ENCODE data around the gene NCKAP5. TPM values are rescaled to one million over a fixed set of nuclear protein-coding genes. Genes with fewer than 3 reads are reported as not detected.

NCKAP5 gene
- total RNA-seq, 4 donors from 2014 or later: 0.03 to 0.55 (median 0.33) TPM

DNA sequence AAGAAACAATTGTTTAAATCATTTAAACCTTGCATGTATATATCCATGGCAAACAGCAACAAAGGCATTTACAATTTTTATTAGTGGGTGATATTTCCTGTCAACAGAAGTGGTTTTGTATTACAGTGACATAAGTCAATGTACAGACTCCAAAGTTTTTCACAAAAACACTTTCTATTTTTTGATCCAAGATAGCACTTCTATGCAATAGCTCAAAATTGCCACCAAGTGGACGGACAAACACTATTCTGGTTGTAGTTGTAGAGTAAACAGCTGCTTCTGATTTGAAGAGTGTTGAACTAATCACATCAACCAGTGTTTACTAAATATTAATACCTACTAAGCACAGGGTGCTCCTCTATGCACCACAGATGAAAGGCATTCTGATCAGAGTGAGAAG, 421.4 kb downstream of the NCKAP5 start:
- no peak for ATAC-seq
- intact Hi-C loops (cut with DNase I; ENCODE audit: low total_unique reads) (no loop called here), in situ Hi-C loops (cut with MboI; ENCODE audit: low sequenced_read_pairs in 4 of 4) (no loop called here)

GRCh38 chr2:133143645-133144044, 424.6 kb downstream of the NCKAP5 start:
- Histone ChIP-seq H3K36me3 (no peaks in the 10 kb centered on the region), H3K4me3 (no peak overlapping the region), H3K27ac (no peak overlapping the region), H3K4me1 (no peaks in the 10 kb centered on the region), H3K27me3 (no peaks in the 10 kb centered on the region), H3K9me3 (no peaks in the 10 kb centered on the region)
- in situ Hi-C loops (cut with MboI; ENCODE audit: low sequenced_read_pairs in 4 of 4): no loop called here
- ATAC-seq: no peak
- intact Hi-C loops (cut with DNase I; ENCODE audit: low total_unique reads): no loop called here
- no peak for TF ChIP-seq POLR2A (IDR thresholded peaks at IDR 0.05)
- TF ChIP-seq, protein P1, sequence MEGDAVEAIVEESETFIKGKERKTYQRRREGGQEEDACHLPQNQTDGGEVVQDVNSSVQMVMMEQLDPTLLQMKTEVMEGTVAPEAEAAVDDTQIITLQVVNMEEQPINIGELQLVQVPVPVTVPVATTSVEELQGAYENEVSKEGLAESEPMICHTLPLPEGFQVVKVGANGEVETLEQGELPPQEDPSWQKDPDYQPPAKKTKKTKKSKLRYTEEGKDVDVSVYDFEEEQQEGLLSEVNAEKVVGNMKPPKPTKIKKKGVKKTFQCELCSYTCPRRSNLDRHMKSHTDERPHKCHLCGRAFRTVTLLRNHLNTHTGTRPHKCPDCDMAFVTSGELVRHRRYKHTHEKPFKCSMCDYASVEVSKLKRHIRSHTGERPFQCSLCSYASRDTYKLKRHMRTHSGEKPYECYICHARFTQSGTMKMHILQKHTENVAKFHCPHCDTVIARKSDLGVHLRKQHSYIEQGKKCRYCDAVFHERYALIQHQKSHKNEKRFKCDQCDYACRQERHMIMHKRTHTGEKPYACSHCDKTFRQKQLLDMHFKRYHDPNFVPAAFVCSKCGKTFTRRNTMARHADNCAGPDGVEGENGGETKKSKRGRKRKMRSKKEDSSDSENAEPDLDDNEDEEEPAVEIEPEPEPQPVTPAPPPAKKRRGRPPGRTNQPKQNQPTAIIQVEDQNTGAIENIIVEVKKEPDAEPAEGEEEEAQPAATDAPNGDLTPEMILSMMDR (IDR thresholded peaks at IDR 0.05 in 4 of 5, conservative IDR thresholded peaks at IDR 0.05 in 1 of 5): no peak
- no peak for DNase-seq

More for the DNA sequence above, 421.4 kb downstream of the NCKAP5 start:
- TF ChIP-seq POLR2A (IDR thresholded peaks at IDR 0.05): no peak
- TF ChIP-seq, protein P1 (IDR thresholded peaks at IDR 0.05 in 4 of 5, conservative IDR thresholded peaks at IDR 0.05 in 1 of 5): no peak
- DNase-seq: no peak
- Histone ChIP-seq H3K36me3 (no peaks in the 10 kb centered on the region), H3K9me3 (no peaks in the 10 kb centered on the region), H3K4me1 (no peaks in the 10 kb centered on the region), H3K4me3 (no peak overlapping the region), H3K27me3 (no peaks in the 10 kb centered on the region), H3K27ac (no peak overlapping the region)

DNA sequence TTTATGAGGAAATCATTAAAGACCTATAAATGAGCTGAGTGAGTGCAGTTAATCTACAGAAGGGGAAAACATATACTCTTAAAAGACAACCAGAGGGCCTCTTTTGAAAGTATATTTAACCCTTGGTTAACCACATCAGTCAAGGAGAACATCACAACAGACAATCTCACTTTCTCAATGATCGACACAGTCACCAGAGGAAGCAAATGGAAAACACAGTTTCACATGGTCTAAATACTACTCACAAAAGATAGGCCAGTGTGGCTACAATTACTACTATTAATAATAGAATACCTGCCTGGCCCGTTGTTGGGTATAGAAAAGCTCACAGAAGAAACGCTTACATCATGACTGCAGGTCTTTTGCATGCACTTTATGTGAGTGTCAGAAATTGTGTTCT, 426.2 kb downstream of the NCKAP5 start:
- intact Hi-C loops (cut with DNase I; ENCODE audit: low total_unique reads) (no loop called here), in situ Hi-C loops (cut with MboI; ENCODE audit: low sequenced_read_pairs in 4 of 4) (no loop called here)
- H3K4me3 ChIP-seq: no peak overlapping the region
- no peaks in the 10 kb centered on the region for H3K9me3 ChIP-seq
- no peaks in the 10 kb centered on the region for H3K4me1 ChIP-seq
- no peaks in the 10 kb centered on the region for H3K27me3 ChIP-seq
- H3K27ac ChIP-seq: no peak overlapping the region
- no peaks in the 10 kb centered on the region for H3K36me3 ChIP-seq
- ATAC-seq (no peak), DNase-seq (no peak)
- TF ChIP-seq, protein P1 (IDR thresholded peaks at IDR 0.05 in 4 of 5, conservative IDR thresholded peaks at IDR 0.05 in 1 of 5): no peak
- TF ChIP-seq POLR2A (IDR thresholded peaks at IDR 0.05): no peak

DNA sequence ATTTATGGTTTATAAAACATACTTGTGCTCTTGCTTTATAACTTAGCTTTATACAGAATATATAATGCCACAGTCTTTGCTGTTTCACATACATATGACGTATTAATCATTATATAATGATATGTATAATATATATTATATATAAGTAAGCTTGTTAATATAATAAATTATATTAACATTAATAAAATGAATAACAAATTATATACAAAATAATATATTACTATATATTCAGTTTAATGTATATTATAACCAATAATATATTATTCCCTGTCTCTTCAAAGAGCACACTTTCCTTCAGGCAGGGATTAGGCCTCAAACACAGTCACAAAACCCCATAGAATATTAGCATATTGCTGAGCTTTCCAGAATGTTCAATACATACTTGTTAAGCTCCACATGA, 427.6 kb downstream of the NCKAP5 start:
- no peaks in the 10 kb centered on the region for H3K4me1 ChIP-seq
- H3K36me3 ChIP-seq: no peaks in the 10 kb centered on the region
- in situ Hi-C loops (cut with MboI; ENCODE audit: low sequenced_read_pairs in 4 of 4): no loop called here
- H3K27ac ChIP-seq: no peak overlapping the region
- TF ChIP-seq POLR2A (IDR thresholded peaks at IDR 0.05): no peak
- TF ChIP-seq, protein P1 (IDR thresholded peaks at IDR 0.05 in 4 of 5, conservative IDR thresholded peaks at IDR 0.05 in 1 of 5): no peak
- H3K9me3 ChIP-seq: no peaks in the 10 kb centered on the region
- DNase-seq: no peak
- no peak overlapping the region for H3K4me3 ChIP-seq
- intact Hi-C loops (cut with DNase I; ENCODE audit: low total_unique reads): no loop called here
- ATAC-seq: no peak
- H3K27me3 ChIP-seq: no peaks in the 10 kb centered on the region

GRCh38 chr2:133139847-133140533, 428.3 kb downstream of the NCKAP5 start:
- ATAC-seq: no peak
- Histone ChIP-seq H3K36me3 (no peaks in the 10 kb centered on the region), H3K27me3 (no peaks in the 10 kb centered on the region), H3K9me3 (no peaks in the 10 kb centered on the region), H3K27ac (no peak overlapping the region), H3K4me3 (no peak overlapping the region), H3K4me1 (no peaks in the 10 kb centered on the region)
- no peak for DNase-seq
- intact Hi-C loops (cut with DNase I; ENCODE audit: low total_unique reads): no loop called here
- TF ChIP-seq, protein P1 (IDR thresholded peaks at IDR 0.05 in 4 of 5, conservative IDR thresholded peaks at IDR 0.05 in 1 of 5): no peak
- no peak for TF ChIP-seq POLR2A (IDR thresholded peaks at IDR 0.05)
- in situ Hi-C loops (cut with MboI; ENCODE audit: low sequenced_read_pairs in 4 of 4): no loop called here
